Activated CD4-positive, alpha-beta T cell treated with anti-CD3 and anti-CD28 coated beads for 48 hours (primary cell): Measurements from ENCODE around the gene BARX2.
A peak's percentile ranks its signal among the peaks of the same experiment; 100 is the strongest.

Experiments
- DNase-seq: peaks from one replicate; pipeline ENCODE4 v3.0.0-alpha.2; 2020

BARX2 gene

GRCh38 chr11:129440028-129440713 is 64.5 kb downstream of the BARX2 start:
- peak; percentile 25 for DNase-seq

GRCh38 chr11:129442171-129442570 is 66.5 kb downstream of the BARX2 start:
- no peak for DNase-seq

- DNase-seq: no peak
These were observed 67.6 kb downstream of the BARX2 start for GRCh38 chr11:129443276-129443675.

- DNase-seq: no peak
These were observed 68.6 kb downstream of the BARX2 start for GRCh38 chr11:129444274-129444673.

GRCh38 chr11:129445226-129445625 is 69.6 kb downstream of the BARX2 start:
- no peak for DNase-seq

GRCh38 chr11:129446572-129446971 is 70.9 kb downstream of the BARX2 start:
- no peak for DNase-seq

GRCh38 chr11:129447654-129448239 is 72.1 kb downstream of the BARX2 start:
- no peak for DNase-seq

- DNase-seq: no peak
These were observed 75.9 kb downstream of the BARX2 start for GRCh38 chr11:129451524-129451923.

GRCh38 chr11:129453293-129453721 is 77.7 kb downstream of the BARX2 start:
- DNase-seq: no peak

GRCh38 chr11:129455101-129455500 is 79.5 kb downstream of the BARX2 start:
- DNase-seq: no peak

GRCh38 chr11:129455756-129456655 is 80.4 kb downstream of the BARX2 start:
- no peak for DNase-seq

- no peak for DNase-seq
These were observed 81.7 kb downstream of the BARX2 start for GRCh38 chr11:129457321-129457720.

GRCh38 chr11:129458278-129458677 is 82.6 kb downstream of the BARX2 start:
- no peak for DNase-seq

GRCh38 chr11:129458756-129459535 is 83.3 kb downstream of the BARX2 start:
- no peak for DNase-seq

GRCh38 chr11:129460714-129461113 is 85.1 kb downstream of the BARX2 start:
- no peak for DNase-seq

- no peak for DNase-seq
These were observed 108.4 kb downstream of the BARX2 start for GRCh38 chr11:129484068-129484467.

GRCh38 chr11:129489249-129489648 is 113.6 kb downstream of the BARX2 start:
- no peak for DNase-seq

- no peak for DNase-seq
These were observed 114.4 kb downstream of the BARX2 start for GRCh38 chr11:129490004-129490403.

GRCh38 chr11:129493746-129494145 is 118.1 kb downstream of the BARX2 start:
- no peak for DNase-seq
